ENCODE results near the gene TTBK2. TPM values are rescaled to one million over a fixed set of nuclear protein-coding genes. Genes with fewer than 3 reads are reported as not detected.
A peak's percentile ranks its signal among the peaks of the same experiment; 100 is the strongest.
"Not testable (repeated sequence)": the region's sequence is repeated elsewhere in the genome, so short reads cannot be mapped to it uniquely, and the experiment has no call there.

TTBK2 gene
- total RNA-seq, 3 donors from 2014 or later (not counting 1 experiment from before 2014, with no cell fraction given): 17.5 to 25.9 (median 25.7) TPM

- H3K4me1 Mint-ChIP-seq: no peaks in the 10 kb centered on the region
- H3K27ac Mint-ChIP-seq: no peak overlapping the region
- no peaks in the 10 kb centered on the region for H3K9me3 ChIP-seq (ENCODE audit: control insufficient read depth, insufficient read depth, low read length)
- 95% methylated on average over 4 of the region's 4 CpGs for WGBS (ENCODE audit: insufficient coverage)
- ATAC-seq (no peak), DNase-seq (no peak)
- H3K27me3 Mint-ChIP-seq (ENCODE audit: low read depth in 2 of 2): no peaks in the 10 kb centered on the region
- H3K9me3 Mint-ChIP-seq: no peaks in the 10 kb centered on the region
- intact Hi-C loops (cut with micrococcal nuclease): no loop called here
- H3K4me1 ChIP-seq (ENCODE audit: control insufficient read depth, insufficient read depth, low read length): no peaks in the 10 kb centered on the region
- H3K27me3 ChIP-seq (ENCODE audit: control insufficient read depth, insufficient read depth, low read length): no peaks in the 10 kb centered on the region
- no peak for TF ChIP-seq CTCF (IDR thresholded peaks at IDR 0.05)
- peaks cover 63% of the 10 kb centered on the region for H3K36me3 ChIP-seq (ENCODE audit: control insufficient read depth, insufficient read depth, low read length)
- H3K27ac ChIP-seq (ENCODE audit: low read length): no peak overlapping the region
- peaks cover 19% of the 10 kb centered on the region for H3K36me3 Mint-ChIP-seq
- H3K4me3 Mint-ChIP-seq: no peak overlapping the region
- H3K4me3 ChIP-seq (ENCODE audit: low read length): no peak overlapping the region
Measured at GRCh38 chr15:42954291-42954690, 33.7 kb upstream of the TTBK2 start.

- H3K27me3 ChIP-seq (ENCODE audit: control insufficient read depth, insufficient read depth, low read length); DNase-seq; H3K4me1 Mint-ChIP-seq; H3K27me3 Mint-ChIP-seq (ENCODE audit: low read depth in 2 of 2); H3K27ac ChIP-seq (ENCODE audit: low read length); intact Hi-C loops (cut with micrococcal nuclease); ATAC-seq; H3K4me3 ChIP-seq (ENCODE audit: low read length); H3K9me3 Mint-ChIP-seq; H3K9me3 ChIP-seq (ENCODE audit: control insufficient read depth, insufficient read depth, low read length); H3K27ac Mint-ChIP-seq; H3K4me1 ChIP-seq (ENCODE audit: control insufficient read depth, insufficient read depth, low read length); H3K4me3 Mint-ChIP-seq: not testable (repeated sequence)
- peaks cover 56% of the 10 kb centered on the region for H3K36me3 ChIP-seq (ENCODE audit: control insufficient read depth, insufficient read depth, low read length)
- peaks cover 24% of the 10 kb centered on the region for H3K36me3 Mint-ChIP-seq
- no CpG with 5 or more reads among the region's 3 CpGs for WGBS (ENCODE audit: insufficient coverage)
Measured at GRCh38 chr15:42948898-42949297, 28.3 kb upstream of the TTBK2 start.

GRCh38 chr15:42940527-42940926, 19.9 kb upstream of the TTBK2 start:
- DNase-seq (no peak), ATAC-seq (no peak)
- Histone ChIP-seq H3K36me3 (ENCODE audit: control insufficient read depth, insufficient read depth, low read length) (peaks cover 22% of the 10 kb centered on the region), H3K9me3 (ENCODE audit: control insufficient read depth, insufficient read depth, low read length) (no peaks in the 10 kb centered on the region), H3K27me3 (ENCODE audit: control insufficient read depth, insufficient read depth, low read length) (no peaks in the 10 kb centered on the region), H3K4me3 (ENCODE audit: low read length) (no peak overlapping the region), H3K27ac (ENCODE audit: low read length) (no peak overlapping the region), H3K4me1 (ENCODE audit: control insufficient read depth, insufficient read depth, low read length) (no peaks in the 10 kb centered on the region)
- Mint-ChIP-seq H3K4me1 (no peaks in the 10 kb centered on the region), H3K27ac (peak overlapping the region; percentile 9 to 36), H3K4me3 (no peak overlapping the region), H3K36me3 (peaks cover 9% of the 10 kb centered on the region), H3K27me3 (ENCODE audit: low read depth in 2 of 2) (no peaks in the 10 kb centered on the region), H3K9me3 (no peaks in the 10 kb centered on the region)
- WGBS (ENCODE audit: insufficient coverage): 100% methylated on average over 1 of the region's 1 CpG
- intact Hi-C loops (cut with micrococcal nuclease): no loop called here
- no peak for TF ChIP-seq CTCF (IDR thresholded peaks at IDR 0.05)

- no peak for ATAC-seq
- intact Hi-C loops (cut with micrococcal nuclease): no loop called here
- H3K36me3 Mint-ChIP-seq: peaks cover 9% of the 10 kb centered on the region
- peaks cover 15% of the 10 kb centered on the region for H3K36me3 ChIP-seq (ENCODE audit: control insufficient read depth, insufficient read depth, low read length)
- no peaks in the 10 kb centered on the region for H3K4me1 ChIP-seq (ENCODE audit: control insufficient read depth, insufficient read depth, low read length)
- WGBS (ENCODE audit: insufficient coverage): 98% methylated on average over 8 of the region's 8 CpGs
- no peaks in the 10 kb centered on the region for H3K27me3 ChIP-seq (ENCODE audit: control insufficient read depth, insufficient read depth, low read length)
- no peak overlapping the region for H3K4me3 Mint-ChIP-seq
- H3K27ac ChIP-seq (ENCODE audit: low read length): no peak overlapping the region
- H3K4me1 Mint-ChIP-seq: no peaks in the 10 kb centered on the region
- H3K4me3 ChIP-seq (ENCODE audit: low read length): no peak overlapping the region
- no peak for TF ChIP-seq CTCF (IDR thresholded peaks at IDR 0.05)
- no peak for DNase-seq
- H3K27ac Mint-ChIP-seq: no peak overlapping the region
- H3K9me3 ChIP-seq (ENCODE audit: control insufficient read depth, insufficient read depth, low read length): no peaks in the 10 kb centered on the region
- H3K9me3 Mint-ChIP-seq: no peaks in the 10 kb centered on the region
- no peaks in the 10 kb centered on the region for H3K27me3 Mint-ChIP-seq (ENCODE audit: low read depth in 2 of 2)
Measured at GRCh38 chr15:42939841-42940240, 19.3 kb upstream of the TTBK2 start.

Measured in natural killer cell (primary cell).